ENCODE results near the gene SPAAR.

- no peak for TF ChIP-seq POLR2A (IDR thresholded peaks at IDR 0.05)
- TF ChIP-seq, protein P1, sequence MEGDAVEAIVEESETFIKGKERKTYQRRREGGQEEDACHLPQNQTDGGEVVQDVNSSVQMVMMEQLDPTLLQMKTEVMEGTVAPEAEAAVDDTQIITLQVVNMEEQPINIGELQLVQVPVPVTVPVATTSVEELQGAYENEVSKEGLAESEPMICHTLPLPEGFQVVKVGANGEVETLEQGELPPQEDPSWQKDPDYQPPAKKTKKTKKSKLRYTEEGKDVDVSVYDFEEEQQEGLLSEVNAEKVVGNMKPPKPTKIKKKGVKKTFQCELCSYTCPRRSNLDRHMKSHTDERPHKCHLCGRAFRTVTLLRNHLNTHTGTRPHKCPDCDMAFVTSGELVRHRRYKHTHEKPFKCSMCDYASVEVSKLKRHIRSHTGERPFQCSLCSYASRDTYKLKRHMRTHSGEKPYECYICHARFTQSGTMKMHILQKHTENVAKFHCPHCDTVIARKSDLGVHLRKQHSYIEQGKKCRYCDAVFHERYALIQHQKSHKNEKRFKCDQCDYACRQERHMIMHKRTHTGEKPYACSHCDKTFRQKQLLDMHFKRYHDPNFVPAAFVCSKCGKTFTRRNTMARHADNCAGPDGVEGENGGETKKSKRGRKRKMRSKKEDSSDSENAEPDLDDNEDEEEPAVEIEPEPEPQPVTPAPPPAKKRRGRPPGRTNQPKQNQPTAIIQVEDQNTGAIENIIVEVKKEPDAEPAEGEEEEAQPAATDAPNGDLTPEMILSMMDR (IDR thresholded peaks at IDR 0.05): no peak
- TF ChIP-seq POLR2AphosphoS5 (IDR thresholded peaks at IDR 0.05): no peak
These were observed 10.1 kb downstream of the SPAAR start for GRCh38 chr9:35919212-35920008.
